HG02884 (cell line): ENCODE data around the gene DBF4.

Experiments
- ATAC-seq: cut with Tn5 transposase; IDR thresholded peaks from one replicate; pipeline ENCODE4 v1.9.1; 2021; ENCODE audit warnings: mild to moderate bottlenecking, moderate library complexity; ENCODE audit not compliant: unreplicated experiment

Gene DBF4

DNA sequence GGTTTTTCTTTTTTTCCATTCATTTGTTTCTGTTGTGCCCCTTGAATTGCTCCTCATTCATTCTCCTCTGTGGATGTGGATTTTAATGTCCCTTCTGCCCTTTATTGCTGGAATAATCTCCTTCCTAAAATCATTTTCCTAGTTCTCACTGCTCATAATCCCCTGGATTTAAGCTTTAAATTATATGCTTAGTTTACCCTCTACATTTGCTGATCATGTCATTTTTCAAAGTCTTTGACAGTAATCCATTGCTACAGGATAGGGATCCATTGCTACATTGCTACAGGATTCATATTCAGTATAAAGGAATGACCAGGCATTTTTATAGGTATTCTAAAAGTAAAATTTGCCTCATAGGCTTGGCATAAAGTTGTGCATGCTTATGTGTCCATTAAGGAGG, 72.1 kb downstream of the DBF4 start:
- ATAC-seq: no peak
